ENCODE measurements around the gene PUS1.
A peak's percentile ranks its signal among the peaks of the same experiment; 100 is the strongest.

Gene PUS1

DNA sequence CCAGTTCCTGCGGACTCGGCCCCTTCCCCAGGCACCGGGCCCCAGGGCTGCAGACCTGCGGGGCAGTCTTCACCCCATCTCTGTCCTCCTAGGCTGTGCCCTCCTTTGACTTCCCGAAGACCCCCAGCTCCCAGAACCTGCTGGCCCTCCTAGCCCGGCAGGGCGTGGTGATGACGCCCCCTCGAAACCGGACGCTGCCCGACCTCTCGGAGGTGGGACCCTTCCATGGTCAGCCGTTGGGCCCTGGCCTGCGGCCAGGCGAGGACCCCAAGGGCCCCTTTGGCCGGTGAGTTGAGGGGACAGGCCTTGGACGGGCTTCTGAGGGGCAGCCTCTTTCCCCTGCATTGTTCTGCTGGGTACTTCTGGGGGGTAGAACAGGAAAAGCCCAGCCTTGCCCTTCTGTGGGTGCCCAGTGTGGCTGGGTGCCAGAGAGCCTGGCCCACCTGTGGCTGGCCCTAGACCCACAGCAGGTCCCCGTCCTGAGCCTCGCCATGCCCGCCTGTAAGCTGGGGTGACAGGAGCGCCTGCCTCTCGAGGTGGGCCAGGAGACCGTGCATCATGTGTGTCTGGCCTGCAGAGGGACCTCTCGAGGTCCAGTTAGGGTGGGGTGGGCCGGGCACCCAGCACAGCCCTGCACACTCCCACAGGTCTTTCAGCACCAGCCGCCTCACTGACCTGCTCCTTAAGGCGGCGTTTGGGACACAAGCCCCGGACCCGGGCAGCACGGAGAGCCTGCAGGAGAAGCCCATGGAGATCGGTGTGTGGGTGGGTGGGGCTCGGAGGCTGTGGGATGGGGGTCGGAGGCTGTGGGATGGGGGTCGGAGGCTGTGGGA lies 12.6 kb upstream of the PUS1 start:
- peak; percentile 69 for DNase-seq (ENCODE audit: low spot score)

DNA sequence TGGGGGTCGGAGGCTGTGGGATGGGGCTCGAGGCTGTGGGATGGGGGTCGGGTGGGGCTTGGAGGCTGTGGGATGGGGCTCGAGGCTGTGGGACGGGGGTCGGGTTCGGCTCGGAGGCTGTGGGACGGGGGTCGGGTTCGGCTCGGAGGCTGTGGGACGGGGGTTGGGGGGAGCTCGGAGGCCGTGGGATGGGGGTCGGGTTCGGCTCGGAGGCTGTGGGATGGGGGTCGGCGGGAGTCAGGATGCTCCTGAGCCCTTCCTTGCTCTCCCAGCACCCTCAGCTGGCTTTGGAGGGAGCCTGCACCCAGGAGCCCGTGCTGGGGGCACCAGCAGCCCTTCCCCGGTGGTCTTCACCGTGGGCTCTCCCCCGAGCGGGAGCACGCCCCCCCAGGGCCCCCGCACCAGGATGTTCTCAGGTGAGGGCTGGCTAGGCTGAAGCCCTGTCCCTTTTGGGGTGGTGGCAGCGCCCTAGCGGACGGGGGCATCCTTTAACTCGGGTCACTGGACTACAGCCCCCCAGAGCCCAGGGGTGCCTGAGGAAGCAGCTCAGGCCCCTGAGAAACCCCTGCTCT lies 11.9 kb upstream of the PUS1 start:
- DNase-seq (ENCODE audit: low spot score): peak; percentile 49

DNA sequence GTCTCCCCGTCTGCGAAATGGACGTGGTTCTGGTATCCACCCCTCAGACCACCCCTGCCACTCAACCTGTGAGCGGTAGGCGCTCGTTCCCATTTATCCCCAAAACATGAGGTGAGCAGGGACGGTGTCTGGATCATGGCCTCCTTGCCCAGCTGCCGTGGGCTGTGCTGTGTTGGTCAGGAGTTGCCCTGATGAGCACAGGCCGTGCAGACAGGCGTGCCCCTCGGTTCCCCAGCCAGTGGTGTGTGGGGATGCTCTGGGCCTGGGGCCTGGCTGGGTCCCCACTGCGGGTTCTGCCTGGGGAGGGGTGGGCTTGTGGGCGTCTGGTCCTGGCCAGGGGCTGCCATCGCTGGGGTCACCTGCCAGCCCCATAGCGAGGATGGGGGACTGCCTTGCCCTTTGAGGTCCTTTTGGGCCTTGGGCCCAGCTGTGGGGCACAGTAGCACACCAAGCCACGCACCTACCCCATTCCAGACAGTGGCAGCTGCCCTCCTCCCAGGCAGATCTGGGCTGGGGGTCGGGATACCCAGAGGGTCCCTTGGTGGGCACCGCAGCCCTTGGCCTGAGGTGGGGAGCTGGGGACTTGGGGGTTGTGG lies 11.3 kb upstream of the PUS1 start:
- peak; percentile 42 for DNase-seq (ENCODE audit: low spot score)

DNA sequence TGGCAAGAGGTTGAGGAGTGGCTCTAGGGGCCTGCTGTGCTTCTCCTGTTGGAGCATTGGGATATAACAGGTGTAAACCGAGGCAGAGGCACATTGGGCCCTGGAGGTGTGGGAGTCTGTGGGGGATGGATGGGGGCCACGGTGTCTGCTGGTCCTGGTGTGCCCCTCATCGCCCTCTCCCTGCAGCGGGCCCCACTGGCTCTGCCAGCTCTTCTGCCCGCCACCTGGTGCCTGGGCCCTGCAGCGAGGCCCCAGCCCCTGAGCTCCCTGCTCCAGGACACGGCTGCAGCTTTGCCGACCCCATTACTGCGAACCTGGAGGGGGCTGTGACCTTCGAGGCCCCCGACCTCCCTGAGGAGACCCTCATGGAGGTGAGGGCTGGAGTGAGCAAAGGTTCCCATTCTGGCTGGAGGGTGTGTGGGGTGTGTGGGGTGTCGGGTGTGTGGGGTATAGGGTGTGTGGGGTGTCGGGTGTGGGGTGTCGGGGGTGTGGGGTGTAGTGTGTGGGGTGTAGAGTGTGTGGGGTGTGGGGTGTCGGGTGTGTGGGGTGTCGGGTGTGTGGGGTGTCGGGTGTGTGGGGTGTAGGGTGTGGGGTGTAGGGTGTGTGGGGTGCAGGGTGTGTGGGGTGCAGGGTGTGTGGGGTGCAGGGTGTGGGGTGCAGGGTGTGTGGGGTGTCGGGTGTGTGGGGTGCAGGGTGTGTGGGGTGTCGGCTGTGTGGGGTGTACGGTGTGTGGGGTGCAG lies 10.6 kb upstream of the PUS1 start:
- DNase-seq (ENCODE audit: low spot score): peak; percentile 38

DNA sequence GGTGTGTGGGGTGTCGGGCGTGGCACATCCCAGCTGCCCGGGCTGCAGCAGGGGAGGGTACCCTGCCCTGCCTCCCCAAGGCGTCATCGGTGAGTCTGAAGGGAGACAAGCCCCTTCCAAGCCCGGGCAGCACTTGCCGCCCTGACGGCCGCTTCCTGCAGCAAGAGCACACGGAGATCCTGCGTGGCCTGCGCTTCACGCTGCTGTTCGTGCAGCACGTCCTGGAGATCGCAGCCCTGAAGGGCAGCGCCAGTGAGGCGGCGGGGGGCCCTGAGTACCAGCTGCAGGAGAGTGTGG lies 10.1 kb upstream of the PUS1 start:
- DNase-seq (ENCODE audit: low spot score): no peak

DNA sequence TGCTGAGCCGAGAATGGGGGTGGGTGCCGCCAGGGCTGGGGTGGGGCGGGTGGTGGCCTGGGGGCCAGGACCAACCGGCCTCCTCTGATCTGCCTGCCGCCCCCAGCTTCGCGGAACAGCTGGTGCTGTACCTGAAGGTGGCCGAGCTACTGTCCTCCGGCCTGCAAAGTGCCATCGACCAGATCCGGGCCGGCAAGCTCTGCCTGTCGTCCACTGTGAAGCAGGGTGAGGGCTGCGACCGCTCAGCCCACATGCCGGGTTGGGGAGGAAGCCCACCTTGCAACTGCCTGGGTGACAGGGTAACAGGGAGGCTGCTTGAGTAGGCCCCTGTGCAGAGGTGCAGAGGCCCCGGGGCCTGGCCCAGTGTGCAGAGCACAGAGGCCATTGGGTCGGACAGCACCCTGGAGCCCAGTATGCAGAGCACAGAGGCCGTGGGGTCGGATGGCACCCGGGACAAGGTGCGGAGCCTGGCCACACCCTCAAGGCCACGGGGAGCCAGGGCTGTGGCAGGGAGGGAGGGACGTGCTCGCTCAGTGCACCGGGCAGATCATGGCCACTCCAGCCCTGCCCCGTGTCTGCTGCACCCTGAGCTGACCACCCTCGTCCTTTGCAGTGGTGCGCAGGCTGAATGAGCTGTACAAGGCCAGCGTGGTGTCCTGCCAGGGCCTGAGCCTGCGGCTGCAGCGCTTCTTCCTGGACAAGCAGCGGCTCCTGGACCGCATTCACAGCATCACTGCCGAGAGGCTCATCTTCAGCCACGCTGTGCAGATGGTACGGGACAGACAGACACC lies 9.5 kb upstream of the PUS1 start:
- peak; percentile 20 for DNase-seq (ENCODE audit: low spot score)

DNA sequence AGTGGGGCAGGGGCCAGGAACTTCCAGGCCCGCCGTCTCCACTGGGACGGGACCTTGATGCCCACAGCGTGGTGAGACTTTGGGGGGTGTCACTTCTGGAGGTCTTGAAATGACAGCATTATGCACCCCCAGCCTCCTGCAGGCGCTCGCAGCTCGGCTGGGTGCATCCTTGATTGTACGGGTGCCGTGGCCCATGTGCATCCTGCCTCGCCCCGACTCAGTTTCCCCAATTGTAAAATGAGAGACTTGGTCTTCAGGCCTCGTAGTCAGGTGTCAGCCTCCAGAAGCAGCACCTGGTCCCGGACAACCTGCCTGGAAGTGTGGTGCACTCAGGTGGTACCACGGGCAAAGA lies 8.9 kb upstream of the PUS1 start:
- no peak for DNase-seq (ENCODE audit: low spot score)

DNA sequence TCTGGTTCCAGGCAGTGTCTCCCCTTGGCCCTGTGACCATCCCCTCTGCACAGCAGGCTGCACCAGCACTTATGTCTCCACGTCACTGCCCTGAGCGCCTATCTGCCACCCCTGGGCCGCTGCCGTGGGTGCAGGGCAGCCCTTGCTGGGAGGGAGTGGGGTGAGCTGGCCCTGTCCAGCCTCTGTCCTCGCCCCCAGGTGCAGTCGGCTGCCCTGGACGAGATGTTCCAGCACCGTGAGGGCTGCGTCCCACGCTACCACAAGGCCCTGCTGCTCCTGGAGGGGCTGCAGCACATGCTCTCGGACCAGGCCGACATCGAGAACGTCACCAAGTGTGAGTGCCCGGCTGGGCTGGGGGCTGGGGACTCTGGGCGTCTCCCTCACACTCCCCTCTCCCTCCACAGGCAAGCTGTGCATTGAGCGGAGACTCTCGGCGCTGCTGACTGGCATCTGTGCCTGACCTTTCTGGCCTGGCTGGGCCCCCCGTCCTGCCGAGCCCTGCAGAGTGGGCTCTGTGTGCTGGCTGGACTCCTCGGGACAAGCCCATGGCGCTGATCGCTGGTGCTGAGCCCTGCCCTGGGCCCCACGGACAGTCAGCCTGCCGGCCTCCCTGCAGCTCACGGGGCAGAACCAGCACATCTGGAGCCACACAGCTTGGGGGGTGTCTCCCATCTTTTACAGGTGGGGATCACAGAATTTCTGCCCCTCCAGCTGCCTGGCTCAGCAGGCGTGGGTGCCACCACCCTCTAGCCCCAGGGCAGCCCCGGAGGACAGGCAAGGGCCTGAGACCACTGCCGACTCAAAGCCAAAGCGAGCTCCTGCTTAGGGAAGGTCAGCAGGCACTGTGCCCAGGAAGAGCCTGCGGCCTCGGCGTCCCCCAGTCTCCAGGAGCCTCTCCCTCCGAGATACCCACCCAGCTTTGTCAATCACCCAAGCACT lies 7.9 kb upstream of the PUS1 start:
- peak; percentile 7 for DNase-seq (ENCODE audit: low spot score)

DNA sequence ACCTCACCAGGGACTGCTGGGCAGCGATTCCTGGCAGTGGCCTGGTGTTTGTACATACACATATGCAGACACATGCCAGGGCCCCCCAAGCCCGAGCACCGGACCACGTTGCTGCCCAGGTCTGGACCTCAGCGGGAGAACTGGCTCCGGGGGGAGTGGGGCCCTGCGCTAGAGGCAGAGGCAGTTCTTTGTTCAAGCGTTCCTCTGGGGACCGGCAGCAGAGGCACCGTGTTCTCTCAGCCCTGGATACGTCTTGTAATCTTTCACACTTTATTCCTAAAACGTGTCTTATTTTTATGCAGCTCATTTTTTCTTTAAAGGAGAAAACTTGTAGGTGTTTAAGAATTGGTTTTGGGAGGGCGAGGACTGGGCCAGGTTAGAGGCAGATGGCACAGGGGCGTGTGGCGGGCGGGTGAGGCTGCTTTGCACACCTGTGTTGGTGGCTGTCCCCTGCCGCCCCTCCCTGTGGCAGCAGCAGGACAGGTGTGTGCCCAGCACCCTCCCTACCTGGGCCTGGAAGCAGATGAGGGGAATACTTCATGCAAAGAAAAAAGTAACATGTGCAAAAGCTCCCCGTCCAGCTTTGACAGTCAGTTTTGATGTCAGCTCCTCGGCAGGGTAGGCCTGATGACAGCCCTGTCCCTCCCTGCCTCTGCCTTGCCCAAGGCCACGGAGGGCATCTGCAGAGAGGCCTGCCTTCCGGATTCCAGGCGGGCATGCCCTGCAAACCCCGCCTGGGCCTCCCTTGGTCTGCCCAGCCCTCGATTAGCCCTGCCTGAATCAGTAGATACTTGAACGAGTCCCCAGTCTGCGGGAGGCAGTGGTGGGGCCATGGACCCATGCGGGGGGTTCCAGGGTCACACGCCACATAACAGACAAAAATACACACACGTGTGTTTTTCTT lies 7.0 kb upstream of the PUS1 start:
- no peak for DNase-seq (ENCODE audit: low spot score)

DNA sequence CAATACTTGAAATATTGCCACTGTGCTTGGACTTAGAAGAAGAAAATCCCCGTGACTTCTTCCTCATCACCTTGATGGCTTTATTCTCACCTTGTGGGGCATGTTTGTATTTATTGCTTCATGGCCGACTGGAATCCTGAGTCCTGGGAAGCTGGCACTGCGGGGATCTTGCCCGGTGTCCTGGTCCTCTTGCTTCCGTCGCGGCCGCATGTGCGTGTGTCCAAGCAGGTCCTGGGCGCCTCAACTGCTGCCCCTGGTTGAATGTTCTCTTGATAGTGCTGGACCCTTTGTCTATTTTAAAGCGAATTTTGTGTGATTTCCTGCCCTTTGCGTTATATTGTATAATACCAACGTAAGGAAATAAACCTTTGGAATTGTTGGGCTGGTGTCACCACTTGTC lies 6.3 kb upstream of the PUS1 start:
- DNase-seq (ENCODE audit: low spot score): no peak

DNA sequence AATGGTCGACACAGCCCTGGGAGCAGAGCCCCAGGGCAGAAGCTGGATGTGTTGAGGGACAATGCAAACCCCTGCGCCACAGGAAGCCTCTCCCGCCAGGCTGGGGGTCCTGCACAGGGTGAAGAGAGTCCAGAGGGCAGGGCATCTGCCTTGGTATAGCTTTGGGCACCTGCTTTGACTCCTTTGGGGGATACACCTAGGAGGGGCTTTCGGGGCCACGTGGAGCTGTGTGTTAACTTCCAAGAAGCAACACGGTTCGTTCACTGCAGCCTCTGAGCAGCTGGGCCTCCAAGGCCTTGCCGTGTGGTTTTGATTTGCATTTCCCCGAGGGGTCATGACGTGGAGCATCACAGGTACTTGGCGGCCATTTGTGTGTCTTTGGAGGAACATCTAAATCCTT lies 5.8 kb upstream of the PUS1 start:
- peak; percentile 9 for DNase-seq (ENCODE audit: low spot score)

DNA sequence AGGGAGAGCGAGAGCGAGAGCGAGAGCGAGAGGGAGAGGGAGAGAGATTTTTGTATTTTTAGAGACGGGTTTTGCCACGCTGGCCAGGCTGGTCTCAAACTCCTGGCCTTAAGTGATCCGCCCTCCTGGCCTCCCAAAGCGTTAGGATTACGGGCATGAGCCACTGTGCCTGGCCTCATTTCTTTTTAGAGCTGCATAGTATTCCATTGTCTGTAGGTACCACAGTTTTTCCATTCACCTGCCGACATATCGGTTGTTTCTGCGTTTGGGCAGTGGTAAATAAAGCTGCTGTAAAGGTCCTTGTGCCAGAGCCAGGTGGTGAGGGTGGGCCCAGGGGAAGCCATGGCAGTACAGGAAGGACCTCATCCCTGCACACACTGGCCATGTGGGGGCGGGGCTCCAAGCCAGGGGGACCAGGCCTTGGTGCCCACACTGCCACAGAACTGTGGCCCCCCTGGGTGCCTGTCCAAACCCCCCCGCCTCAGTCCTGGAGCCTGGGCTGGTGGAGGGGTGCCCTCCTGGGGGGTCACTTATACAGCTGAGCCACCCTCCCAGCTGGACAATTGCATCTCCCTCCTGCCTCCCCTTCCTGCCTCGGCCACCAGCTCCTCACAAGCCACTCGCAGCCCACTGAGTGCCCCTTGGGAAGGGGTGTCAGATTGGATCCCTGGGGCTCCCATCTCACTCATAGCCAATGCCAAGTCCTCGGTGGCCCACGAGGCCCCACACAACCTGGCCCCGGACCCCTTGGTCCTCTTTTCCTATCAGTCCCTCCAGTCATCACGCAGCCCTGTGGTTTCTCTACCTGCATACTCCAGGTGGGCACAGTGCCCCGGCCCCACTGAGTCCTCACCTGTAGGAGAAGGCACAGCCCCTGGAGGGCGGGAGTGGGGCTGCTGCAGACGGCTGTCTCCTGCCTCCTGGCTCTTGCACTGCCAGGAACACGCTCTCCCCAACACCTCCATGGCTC lies 1.7 kb upstream of the PUS1 start:
- peak; percentile 26 for DNase-seq (ENCODE audit: low spot score)

DNA sequence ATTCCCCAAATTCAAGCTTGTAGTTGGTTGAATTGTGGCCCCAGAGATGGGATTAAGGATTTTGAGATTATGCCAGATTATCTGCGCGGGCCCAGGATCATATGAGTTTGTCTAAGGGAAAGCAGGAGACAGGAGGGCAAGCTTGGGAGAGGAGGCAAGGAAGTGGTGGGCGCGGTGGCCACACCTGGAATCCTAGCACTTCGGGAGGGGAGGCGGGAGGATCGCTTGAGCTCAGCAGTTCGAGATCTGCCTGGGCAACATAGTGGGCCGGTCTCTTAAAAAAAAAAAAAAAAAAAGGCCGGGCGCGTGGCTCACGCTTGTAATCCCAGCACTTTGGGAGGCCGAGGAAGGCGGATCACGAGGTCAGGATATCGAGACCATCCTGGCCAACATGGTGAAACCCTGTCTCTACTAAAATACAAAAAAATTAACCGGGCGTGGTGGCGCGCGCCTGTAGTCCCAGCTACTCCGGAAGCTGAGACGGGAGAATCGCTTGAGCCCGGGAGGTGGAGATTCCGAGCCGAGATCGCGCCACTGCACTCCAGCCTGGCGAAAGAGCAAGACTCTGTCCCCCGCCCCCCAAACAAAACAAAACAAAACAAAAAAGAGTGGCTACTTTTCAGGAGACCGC lies 881 bp upstream of the PUS1 start:
- peak; percentile 12 for DNase-seq (ENCODE audit: low spot score)

DNA sequence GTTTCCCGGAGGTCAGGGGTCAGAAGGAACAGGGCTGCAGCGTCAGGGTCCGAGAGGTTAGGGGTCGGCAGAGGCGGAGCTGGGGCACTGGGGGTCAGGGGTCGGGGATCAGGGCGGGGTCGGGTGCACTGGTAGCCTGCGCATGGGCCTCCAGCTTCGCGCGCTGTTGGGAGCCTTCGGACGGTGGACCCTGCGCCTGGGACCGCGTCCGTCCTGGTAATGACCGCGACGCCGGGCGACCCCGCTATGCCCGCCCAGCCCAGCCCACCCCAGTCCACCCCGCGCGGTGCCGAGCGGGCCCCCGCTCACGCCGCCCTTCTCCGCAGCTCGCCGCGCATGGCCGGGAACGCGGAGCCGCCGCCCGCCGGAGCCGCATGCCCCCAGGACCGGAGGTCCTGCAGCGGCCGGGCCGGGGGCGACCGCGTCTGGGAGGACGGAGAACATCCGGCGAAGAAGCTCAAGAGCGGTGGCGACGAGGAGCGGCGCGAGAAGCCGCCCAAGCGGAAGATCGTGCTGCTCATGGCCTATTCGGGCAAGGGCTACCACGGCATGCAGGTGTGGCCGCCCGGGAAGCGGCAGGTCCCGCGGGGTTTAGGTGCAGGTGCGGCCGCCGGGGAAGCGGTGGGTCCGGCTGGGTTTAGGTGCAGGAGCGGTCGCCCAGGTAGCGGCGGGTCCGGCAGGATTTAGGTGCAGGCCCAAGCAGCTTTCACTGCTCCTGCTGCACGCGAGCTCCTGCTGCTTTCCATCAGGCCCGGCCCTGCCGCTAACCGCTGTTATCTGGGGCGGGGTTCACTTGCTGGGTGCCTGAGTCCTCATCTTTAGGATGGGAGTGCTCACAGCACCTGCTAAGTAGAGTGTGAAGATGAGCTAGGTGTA lies 743 bp downstream of the PUS1 start:
- peak; percentile 66 for DNase-seq (ENCODE audit: low spot score)

DNA sequence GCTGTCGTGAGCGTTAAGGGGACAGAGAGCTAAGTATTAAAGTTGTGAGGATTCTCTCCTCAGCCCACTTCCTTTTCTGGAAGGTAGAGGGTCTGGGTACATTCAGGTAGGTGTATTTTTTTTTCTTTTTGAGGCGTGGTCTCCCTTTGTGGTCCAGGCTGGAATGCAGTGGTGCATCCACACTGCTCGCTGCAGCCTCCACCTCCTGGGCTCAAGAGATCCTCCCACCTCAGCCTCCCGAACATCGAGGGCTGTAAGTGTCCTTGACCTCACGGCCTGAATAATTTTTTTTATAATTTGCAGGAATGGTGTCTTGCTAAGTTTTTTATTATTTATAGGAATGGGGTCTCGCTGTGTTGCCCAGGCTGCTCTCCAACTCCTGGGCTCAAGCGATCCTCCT lies 1.4 kb downstream of the PUS1 start:
- no peak for DNase-seq (ENCODE audit: low spot score)

DNA sequence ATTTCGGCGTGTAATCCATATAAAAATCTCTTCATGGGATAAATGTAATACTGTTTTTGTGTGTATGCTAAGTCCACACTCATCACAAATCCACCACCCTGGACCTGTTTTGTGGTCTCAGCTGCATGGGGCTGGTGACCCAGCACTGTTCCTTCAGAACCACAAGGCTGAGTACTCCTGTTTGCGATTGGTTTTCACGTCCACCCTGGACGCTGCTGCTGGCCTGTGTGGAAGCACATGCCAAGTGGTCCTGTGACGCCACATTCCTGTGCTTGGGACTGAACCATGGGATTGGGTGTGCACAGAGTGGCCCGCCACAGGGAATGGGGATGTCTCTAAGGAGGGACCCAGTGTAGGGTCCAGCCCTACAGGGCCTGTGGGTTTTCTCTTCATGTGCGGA lies 4.3 kb downstream of the PUS1 start:
- DNase-seq (ENCODE audit: low spot score): no peak

DNA sequence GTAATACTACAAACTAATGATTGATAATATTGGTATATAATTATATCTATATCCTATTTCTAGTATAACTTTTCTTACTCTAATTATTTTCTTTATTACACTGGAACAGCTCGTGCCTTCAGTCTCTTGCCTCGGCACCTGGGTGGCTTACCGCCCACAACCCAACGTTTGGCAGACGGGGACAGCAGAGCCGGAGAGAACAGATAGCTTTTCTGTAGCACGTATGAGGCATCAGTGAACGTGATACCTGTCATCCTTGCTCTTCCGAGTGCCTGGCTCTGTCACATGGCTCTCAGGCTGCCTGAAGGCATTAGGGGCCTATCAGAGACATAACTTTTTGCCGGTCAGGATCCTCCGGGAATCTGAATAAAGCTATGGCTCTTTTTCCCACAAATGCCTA lies 5.5 kb downstream of the PUS1 start:
- DNase-seq (ENCODE audit: low spot score): no peak

Measured in iPS-NIHi11 (cell line).